HG02852 (cell line): Measurements from ENCODE around the gene LCMT1.
A peak's percentile ranks its signal among the peaks of the same experiment; 100 is the strongest.
"Not testable (repeated sequence)": the region's sequence is repeated elsewhere in the genome, so short reads cannot be mapped to it uniquely, and the experiment has no call there.

Experiments
- ATAC-seq: cut with Tn5 transposase; IDR thresholded peaks from one replicate; pipeline ENCODE4 v1.9.1; 2021; ENCODE audit warnings: mild to moderate bottlenecking, moderate library complexity; ENCODE audit not compliant: unreplicated experiment

Gene LCMT1

GRCh38 chr16:25111403-25112166, at the start of gene LCMT1:
TSS of gene LCMT1 (plus strand) at chr16:25111742. CDS start at chr16:25111884, 142 bp downstream.
- ATAC-seq: peak; percentile 91

DNA sequence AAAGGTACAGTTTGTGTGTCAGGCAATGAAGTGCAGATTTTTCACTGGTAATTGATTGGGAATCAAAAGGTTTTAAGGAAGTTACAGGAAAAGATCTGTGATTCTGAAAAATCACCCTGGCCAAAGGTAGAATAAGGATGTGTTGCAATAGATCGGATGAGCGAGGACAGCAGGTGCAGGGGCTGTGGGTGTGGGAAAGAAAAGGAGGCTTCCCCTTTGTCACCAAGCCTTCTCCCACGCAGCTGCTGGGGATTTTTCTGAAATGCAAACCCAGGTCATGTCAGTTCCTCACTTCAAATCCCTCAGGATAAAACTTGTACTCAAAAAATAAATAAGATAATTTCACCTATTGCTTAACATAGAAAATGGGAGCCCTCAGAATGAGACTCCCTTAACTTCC, 48.4 kb upstream of the LCMT1 start:
- ATAC-seq: no peak

- no peak for ATAC-seq
These were observed 47.7 kb upstream of the LCMT1 start for GRCh38 chr16:25063865-25064264.

DNA sequence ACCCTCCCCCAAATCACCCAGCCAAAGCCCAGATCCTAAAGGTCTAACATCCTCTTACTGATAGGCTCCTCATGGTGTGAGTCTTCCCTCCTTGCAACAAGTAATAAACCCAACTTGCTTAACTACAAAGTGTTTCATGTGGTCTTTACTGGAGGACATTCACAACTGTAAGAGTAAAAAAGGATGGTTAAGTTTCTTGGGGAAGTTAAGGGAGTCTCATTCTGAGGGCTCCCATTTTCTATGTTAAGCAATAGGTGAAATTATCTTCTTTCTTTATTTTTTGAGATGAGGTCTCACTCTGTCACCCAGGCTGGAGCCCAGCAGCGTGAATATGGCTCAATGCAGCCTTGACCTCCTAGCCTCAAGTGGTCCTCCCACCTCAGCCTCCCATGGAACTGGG, 47.3 kb upstream of the LCMT1 start:
- ATAC-seq: not testable (repeated sequence)

DNA sequence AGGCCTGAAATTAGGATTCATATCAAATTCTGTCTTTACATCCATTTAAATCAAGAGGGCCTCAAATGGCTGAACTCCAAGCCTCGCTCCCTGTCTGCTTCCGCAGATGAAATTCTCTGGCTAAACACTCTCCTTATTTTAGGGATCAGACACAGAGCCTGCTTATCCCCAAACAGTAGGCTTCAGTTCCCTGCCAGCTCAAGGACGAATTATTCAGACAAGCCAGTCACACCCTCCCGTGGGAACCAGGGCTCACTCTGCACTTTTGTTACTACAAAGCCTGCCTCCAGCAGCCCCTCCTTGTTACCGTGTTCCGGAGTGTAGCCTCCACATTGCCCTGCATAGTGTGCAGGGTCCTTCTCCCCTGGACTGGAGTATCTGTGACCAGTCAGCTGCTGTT, 46.6 kb upstream of the LCMT1 start:
- ATAC-seq: no peak

DNA sequence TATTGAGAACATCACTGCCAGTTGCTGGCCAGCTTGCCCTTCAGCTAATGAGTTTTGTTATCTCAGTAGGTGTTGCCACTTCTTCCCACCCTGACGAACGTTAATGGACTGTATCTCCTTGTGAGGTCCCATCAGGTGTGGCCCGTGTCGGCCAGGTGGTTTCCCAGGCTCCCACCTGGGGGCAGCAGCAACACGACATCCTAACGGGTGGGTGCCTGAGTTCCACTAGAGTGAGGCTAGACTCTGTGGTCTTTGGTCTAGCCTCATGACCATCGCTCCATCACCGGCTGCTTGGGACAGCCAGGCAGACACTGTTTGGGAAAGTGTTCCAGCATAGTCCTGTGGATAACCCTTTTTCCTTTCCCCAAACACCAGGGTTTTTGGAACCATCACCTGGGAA, 45.6 kb upstream of the LCMT1 start:
- no peak for ATAC-seq

DNA sequence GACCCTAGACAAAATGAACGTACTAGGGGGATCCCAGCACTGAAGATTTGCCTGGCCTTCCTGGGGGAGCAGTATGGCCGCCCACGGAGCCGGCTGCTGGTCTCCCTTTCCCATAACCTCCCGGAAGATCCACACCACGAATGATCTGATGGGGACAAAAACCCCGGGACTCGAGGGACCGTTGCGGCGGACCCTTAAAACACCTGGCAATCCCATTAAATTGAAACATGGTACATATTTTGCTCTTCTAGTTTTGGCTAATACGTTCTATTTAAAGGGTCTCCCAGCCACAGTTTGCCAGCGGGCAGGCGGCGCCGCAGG, 45.2 kb upstream of the LCMT1 start:
- no peak for ATAC-seq

GRCh38 chr16:25066747-25067631, 44.6 kb upstream of the LCMT1 start:
- ATAC-seq: peak; percentile 86

GRCh38 chr16:25073854-25074253, 37.7 kb upstream of the LCMT1 start:
- ATAC-seq: no peak

DNA sequence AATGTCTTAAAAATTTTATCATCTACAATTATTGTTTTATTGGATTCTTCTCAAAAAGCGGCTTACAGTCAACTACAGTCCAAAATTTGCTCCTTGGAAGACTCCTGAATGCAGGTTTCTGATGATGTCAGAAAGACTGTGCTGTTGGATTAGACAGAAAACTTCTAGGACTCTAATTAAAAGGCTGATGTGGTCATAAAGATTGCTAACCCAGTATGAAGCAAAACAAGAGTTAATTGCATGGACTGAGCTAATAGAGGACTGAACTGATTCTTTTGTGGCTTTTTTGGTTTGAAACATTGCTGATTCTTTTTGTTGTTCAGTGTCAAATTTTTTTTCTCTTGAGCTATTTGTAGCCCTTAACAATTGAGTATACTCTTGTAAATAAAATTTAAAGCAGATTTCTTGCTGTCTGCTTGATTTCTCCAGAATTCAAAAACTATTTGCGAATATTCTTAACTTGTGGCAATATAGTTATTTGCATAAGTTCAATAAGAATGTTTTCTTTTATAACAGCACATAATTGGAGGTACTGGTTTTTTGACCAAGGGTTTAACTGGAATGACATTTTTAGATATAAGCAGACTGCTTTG, 33.1 kb upstream of the LCMT1 start:
- no peak for ATAC-seq

GRCh38 chr16:25079637-25080378, 31.7 kb upstream of the LCMT1 start:
- no peak for ATAC-seq

GRCh38 chr16:25080420-25081131, 31.0 kb upstream of the LCMT1 start:
- no peak for ATAC-seq

- no peak for ATAC-seq
These were observed 29.8 kb upstream of the LCMT1 start for GRCh38 chr16:25081702-25082101.

- no peak for ATAC-seq
These were observed 28.5 kb upstream of the LCMT1 start for GRCh38 chr16:25083065-25083464.

GRCh38 chr16:25083701-25084100, 27.8 kb upstream of the LCMT1 start:
- ATAC-seq: no peak

DNA sequence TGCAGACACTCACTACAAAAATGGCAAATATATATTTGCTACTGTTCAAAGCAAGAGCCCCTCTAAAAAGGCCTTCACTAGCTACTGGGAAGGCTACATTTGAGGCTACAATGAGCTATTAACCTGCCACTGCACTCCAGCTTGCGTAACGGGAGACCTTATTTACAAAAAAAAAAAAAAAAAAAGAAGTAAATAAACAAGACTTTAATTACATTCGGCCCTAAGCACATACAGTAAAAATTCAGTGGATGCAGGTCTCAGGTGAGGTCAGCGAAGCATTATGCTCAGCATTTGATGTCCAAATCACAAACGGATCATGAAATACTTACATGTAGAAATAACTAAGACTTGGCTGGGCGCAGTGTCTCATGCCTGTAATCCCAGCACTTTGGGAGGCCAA, 26.7 kb upstream of the LCMT1 start:
- ATAC-seq: no peak

- no peak for ATAC-seq
These were observed 23.8 kb upstream of the LCMT1 start for GRCh38 chr16:25087761-25088160.

DNA sequence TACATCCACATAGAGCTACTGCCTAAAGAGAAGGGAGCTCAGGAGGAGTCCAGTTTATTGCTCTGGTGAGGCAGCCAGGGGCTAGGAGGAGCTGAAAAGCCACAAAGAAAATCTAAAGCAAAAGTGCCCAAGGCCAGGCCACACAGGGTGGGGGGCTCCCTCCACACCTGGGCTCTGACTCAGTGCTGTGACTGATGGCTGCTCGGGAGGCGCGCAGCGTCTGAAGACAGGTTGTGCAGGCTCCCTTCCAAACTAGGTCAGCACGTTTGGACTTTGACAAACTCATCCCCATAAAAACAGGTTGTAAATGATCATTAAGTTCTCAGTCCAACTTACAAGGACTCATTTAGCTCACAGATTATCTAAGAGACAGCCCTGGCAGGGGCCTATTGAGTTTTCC, 22.2 kb upstream of the LCMT1 start:
- ATAC-seq: no peak

- no peak for ATAC-seq
These were observed 19.1 kb upstream of the LCMT1 start for GRCh38 chr16:25092441-25092840.

DNA sequence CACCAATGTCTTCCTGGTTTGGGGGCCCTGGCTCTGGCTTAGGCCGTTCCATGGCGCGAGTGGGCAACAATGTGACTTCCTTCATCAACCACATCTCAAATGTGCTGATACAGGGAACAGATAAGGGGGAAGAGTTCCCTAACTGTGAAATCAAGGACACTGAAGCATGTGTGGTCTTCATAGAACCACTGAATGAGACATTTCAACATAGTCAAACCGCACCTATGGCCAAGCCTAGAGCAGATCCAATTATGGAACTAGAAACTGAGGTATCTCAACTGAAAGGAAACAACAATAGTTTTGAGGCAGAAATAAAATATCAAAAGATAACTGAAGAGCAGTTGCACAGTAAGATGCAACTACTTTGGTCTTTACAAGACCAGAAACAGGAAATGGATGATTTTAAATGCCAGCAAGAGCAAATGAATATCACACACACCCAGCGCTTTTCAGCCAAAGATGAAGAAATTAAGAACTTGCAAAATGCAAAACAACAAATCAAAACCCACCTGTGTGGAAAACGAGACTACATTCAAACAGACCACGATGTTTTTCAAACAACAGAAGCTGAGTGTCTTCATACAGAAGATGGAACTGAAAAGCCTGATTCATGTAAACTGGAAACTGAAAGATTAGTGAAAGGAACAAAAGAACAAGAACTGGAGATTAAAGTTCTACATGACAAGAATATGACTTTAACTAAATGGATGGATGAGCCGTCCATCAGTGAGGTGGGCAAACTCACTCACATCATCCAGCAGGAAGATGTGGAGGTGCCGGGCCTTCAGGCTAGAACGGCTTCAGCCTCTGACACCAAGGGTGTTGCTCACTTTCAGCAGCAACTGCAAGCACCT, 18.1 kb upstream of the LCMT1 start:
- peak; percentile 78 for ATAC-seq
